Measurements from ENCODE around the gene PREX1.

DNA sequence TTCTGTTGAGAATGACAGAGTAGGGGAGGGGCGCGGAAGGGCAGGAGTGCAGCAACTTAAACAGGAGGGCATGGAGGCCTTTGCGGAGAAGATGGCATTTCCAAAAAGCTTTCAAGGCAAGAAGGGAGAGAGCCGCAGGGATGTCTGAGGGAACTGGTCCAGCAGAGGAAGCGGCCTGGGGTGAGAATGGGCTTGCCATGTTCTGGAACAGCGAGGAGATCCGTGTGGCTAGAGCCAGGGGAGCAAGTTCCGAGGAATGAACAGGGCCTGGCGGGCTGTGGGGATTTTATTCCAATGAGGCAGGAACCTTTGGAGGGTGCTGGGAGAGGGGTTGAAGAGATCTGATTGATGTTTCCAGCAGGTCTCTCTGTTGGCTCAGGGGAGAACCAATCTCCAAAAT lies 86.1 kb downstream of the PREX1 start:
- TF ChIP-seq, protein P1, sequence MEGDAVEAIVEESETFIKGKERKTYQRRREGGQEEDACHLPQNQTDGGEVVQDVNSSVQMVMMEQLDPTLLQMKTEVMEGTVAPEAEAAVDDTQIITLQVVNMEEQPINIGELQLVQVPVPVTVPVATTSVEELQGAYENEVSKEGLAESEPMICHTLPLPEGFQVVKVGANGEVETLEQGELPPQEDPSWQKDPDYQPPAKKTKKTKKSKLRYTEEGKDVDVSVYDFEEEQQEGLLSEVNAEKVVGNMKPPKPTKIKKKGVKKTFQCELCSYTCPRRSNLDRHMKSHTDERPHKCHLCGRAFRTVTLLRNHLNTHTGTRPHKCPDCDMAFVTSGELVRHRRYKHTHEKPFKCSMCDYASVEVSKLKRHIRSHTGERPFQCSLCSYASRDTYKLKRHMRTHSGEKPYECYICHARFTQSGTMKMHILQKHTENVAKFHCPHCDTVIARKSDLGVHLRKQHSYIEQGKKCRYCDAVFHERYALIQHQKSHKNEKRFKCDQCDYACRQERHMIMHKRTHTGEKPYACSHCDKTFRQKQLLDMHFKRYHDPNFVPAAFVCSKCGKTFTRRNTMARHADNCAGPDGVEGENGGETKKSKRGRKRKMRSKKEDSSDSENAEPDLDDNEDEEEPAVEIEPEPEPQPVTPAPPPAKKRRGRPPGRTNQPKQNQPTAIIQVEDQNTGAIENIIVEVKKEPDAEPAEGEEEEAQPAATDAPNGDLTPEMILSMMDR (IDR thresholded peaks at IDR 0.05), result no peak
- no peak for TF ChIP-seq POLR2A (IDR thresholded peaks at IDR 0.05)
